Liver (tissue), 3 donors: ENCODE results near the gene PPFIBP1.

ENCODE experiments used
- ATF3 ChIP-seq: IDR thresholded peaks from 2 replicates; pipeline ENCODE4 v1.6.1; 2016; ENCODE audit warnings: antibody characterized with exemption
- FOXA1 ChIP-seq: IDR thresholded peaks from 2 replicates; pipeline ENCODE4 v1.6.1; 2016; ENCODE audit warnings: antibody characterized with exemption
- GABPA ChIP-seq, 2 donors: IDR thresholded peaks in 1 of 2; conservative IDR thresholded peaks in 1 of 2; 2 replicates each; pipeline ENCODE4 v1.6.1; 2016; ENCODE audit warnings: antibody characterized with exemption in 2 of 2, mild to moderate bottlenecking in 1 of 2, moderate library complexity in 1 of 2
- JUND ChIP-seq, 2 donors: IDR thresholded peaks; 2 replicates each; pipeline ENCODE4 v1.6.1; 2016; ENCODE audit warnings: antibody characterized with exemption in 2 of 2
- RAD21 ChIP-seq, 2 donors: IDR thresholded peaks; 2 replicates each; pipeline ENCODE4 v1.6.1; 2016; ENCODE audit warnings: antibody characterized with exemption in 2 of 2, mild to moderate bottlenecking in 2 of 2
- YY1 ChIP-seq: IDR thresholded peaks from 2 replicates; pipeline ENCODE4 v1.6.1; 2016; ENCODE audit warnings: antibody characterized with exemption, mild to moderate bottlenecking
- ZBTB33 ChIP-seq: IDR thresholded peaks from 2 replicates; pipeline ENCODE4 v1.6.1; 2016; ENCODE audit warnings: antibody characterized with exemption
- TF ChIP-seq, protein P1 (sequence below): IDR thresholded peaks from 2 replicates; pipeline ENCODE4 v1.6.1; 2016; ENCODE audit warnings: antibody characterized with exemption, mild to moderate bottlenecking
- TF ChIP-seq, protein P2 (sequence below): fragments of 150-350 bp; IDR thresholded peaks from 2 replicates; pipeline ENCODE4 v1.5.1; 2017; ENCODE audit warnings: improper control_type of control experiment, low read depth, low read length; ENCODE audit not compliant: missing input control
- donor health status: healthy.
- donor health status: healthy.

- no peak for TF ChIP-seq JUND (IDR thresholded peaks at IDR 0.05)
- no peak for TF ChIP-seq ZBTB33
- TF ChIP-seq, protein P1, sequence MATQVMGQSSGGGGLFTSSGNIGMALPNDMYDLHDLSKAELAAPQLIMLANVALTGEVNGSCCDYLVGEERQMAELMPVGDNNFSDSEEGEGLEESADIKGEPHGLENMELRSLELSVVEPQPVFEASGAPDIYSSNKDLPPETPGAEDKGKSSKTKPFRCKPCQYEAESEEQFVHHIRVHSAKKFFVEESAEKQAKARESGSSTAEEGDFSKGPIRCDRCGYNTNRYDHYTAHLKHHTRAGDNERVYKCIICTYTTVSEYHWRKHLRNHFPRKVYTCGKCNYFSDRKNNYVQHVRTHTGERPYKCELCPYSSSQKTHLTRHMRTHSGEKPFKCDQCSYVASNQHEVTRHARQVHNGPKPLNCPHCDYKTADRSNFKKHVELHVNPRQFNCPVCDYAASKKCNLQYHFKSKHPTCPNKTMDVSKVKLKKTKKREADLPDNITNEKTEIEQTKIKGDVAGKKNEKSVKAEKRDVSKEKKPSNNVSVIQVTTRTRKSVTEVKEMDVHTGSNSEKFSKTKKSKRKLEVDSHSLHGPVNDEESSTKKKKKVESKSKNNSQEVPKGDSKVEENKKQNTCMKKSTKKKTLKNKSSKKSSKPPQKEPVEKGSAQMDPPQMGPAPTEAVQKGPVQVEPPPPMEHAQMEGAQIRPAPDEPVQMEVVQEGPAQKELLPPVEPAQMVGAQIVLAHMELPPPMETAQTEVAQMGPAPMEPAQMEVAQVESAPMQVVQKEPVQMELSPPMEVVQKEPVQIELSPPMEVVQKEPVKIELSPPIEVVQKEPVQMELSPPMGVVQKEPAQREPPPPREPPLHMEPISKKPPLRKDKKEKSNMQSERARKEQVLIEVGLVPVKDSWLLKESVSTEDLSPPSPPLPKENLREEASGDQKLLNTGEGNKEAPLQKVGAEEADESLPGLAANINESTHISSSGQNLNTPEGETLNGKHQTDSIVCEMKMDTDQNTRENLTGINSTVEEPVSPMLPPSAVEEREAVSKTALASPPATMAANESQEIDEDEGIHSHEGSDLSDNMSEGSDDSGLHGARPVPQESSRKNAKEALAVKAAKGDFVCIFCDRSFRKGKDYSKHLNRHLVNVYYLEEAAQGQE, result no peak
- TF ChIP-seq, protein P2, sequence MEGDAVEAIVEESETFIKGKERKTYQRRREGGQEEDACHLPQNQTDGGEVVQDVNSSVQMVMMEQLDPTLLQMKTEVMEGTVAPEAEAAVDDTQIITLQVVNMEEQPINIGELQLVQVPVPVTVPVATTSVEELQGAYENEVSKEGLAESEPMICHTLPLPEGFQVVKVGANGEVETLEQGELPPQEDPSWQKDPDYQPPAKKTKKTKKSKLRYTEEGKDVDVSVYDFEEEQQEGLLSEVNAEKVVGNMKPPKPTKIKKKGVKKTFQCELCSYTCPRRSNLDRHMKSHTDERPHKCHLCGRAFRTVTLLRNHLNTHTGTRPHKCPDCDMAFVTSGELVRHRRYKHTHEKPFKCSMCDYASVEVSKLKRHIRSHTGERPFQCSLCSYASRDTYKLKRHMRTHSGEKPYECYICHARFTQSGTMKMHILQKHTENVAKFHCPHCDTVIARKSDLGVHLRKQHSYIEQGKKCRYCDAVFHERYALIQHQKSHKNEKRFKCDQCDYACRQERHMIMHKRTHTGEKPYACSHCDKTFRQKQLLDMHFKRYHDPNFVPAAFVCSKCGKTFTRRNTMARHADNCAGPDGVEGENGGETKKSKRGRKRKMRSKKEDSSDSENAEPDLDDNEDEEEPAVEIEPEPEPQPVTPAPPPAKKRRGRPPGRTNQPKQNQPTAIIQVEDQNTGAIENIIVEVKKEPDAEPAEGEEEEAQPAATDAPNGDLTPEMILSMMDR, result no peak
- TF ChIP-seq GABPA (IDR thresholded peaks at IDR 0.05 in 1 of 2, conservative IDR thresholded peaks at IDR 0.05 in 1 of 2), result no peak
- no peak for TF ChIP-seq FOXA1
- TF ChIP-seq YY1, result no peak
- no peak for TF ChIP-seq RAD21 (IDR thresholded peaks at IDR 0.05)
- no peak for TF ChIP-seq ATF3
Measured at GRCh38 chr12:27478949-27479348, 45.1 kb upstream of the PPFIBP1 start.
